ENCODE results near the gene FAM117B. TPM values are rescaled to one million over a fixed set of nuclear protein-coding genes. Genes with fewer than 3 reads are reported as not detected.

Gene FAM117B
- 1.2 to 2.7 TPM (median 2.0 TPM) in 5 replicates for total RNA-seq (2022; extraction: Qiagen RNA extraction; ENCODE audit: low read depth)

GRCh38 chr2:202634556-202635427, at the start of gene FAM117B:
Gene FAM117B, plus strand, starts transcription at chr2:202634969. Its CDS starts 219 bp downstream, at chr2:202635188.

Other genes starting within 250 kb of the FAM117B start
- gene ICA1L, start 236.8 kb downstream of the FAM117B start, total RNA-seq (2022; extraction: Qiagen RNA extraction; ENCODE audit: low read depth): 1.2 to 2.5 TPM (median 1.6 TPM) in 5 replicates